HL-60 (cell line): ENCODE data around the gene NUBPL.
"Not testable (repeated sequence)": the region's sequence is repeated elsewhere in the genome, so short reads cannot be mapped to it uniquely, and the experiment has no call there.

Experiments
- DNase-seq, 2 experiments: peaks; one replicate each; pipeline ENCODE4 v3.0.0-alpha.2; 2010 to 2020; ENCODE audit warnings: low read depth in 1 of 2, low spot score in 1 of 2
- H3K27ac ChIP-seq: fragments of 250-450 bp; sonication (Bioruptor Pico); replicated peaks from 2 replicates; pipeline ENCODE4 v1.5.1; 2020; ENCODE audit warnings: mild to moderate bottlenecking, moderate library complexity
- H3K27me3 ChIP-seq: fragments of 250-450 bp; sonication (Bioruptor Pico); 2 replicates; pipeline ENCODE4 v1.5.1; 2021; ENCODE audit warnings: mild to moderate bottlenecking, moderate library complexity; ENCODE audit not compliant: insufficient read depth, poor library complexity, severe bottlenecking
- H3K4me3 ChIP-seq: replicated peaks from 2 replicates; pipeline ENCODE4 v1.5.1; 2011; ENCODE audit warnings: mild to moderate bottlenecking, control low read depth, low read length; ENCODE audit not compliant: insufficient read depth
- GABPA ChIP-seq: IDR thresholded peaks from 2 replicates; pipeline ENCODE4 v1.6.1; 2012; ENCODE audit warnings: low read depth
- POLR2AphosphoS5 ChIP-seq: IDR thresholded peaks from 2 replicates; pipeline ENCODE4 v1.6.1; 2012; ENCODE audit warnings: low read depth
- SPI1 ChIP-seq: IDR thresholded peaks from 2 replicates; pipeline ENCODE4 v1.6.1; 2012; ENCODE audit warnings: low read depth, mild to moderate bottlenecking, borderline replicate concordance
- TF ChIP-seq, protein P1 (sequence below): IDR thresholded peaks from one replicate; pipeline ENCODE4 v1.5.1; 2011; ENCODE audit warnings: low read length, control low read depth, inconsistent platforms; ENCODE audit not compliant: insufficient read depth
- TF ChIP-seq, protein P2 (sequence below): IDR thresholded peaks from 2 replicates; pipeline ENCODE4 v1.6.1; 2012; ENCODE audit warnings: low read depth; ENCODE audit not compliant: insufficient replicate concordance

NUBPL gene

DNA sequence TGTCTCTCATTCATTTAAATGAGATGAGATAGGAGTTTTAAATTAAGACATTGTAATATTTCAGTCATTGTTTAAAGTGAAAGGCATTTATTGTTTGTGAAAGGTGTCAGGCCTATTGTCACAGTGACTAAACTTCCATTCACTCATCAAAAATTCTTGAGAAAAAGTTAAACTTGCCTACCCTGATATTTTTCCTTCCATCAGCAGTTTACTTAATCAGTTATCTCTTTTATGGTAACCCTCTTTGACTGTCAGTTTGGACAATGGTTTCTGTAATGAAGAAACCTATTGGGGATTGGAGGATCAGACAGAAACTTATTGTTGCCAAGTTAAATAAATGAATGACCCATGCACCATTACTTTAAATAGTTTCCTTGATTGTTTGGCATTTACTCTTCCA, 241.6 kb downstream of the NUBPL start:
- Histone ChIP-seq H3K27me3 (no peaks in the 10 kb centered on the region), H3K4me3 (no peak overlapping the region), H3K27ac (no peak overlapping the region)
- TF ChIP-seq SPI1 = no peak
- TF ChIP-seq, protein P1, sequence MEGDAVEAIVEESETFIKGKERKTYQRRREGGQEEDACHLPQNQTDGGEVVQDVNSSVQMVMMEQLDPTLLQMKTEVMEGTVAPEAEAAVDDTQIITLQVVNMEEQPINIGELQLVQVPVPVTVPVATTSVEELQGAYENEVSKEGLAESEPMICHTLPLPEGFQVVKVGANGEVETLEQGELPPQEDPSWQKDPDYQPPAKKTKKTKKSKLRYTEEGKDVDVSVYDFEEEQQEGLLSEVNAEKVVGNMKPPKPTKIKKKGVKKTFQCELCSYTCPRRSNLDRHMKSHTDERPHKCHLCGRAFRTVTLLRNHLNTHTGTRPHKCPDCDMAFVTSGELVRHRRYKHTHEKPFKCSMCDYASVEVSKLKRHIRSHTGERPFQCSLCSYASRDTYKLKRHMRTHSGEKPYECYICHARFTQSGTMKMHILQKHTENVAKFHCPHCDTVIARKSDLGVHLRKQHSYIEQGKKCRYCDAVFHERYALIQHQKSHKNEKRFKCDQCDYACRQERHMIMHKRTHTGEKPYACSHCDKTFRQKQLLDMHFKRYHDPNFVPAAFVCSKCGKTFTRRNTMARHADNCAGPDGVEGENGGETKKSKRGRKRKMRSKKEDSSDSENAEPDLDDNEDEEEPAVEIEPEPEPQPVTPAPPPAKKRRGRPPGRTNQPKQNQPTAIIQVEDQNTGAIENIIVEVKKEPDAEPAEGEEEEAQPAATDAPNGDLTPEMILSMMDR = no peak
- TF ChIP-seq POLR2AphosphoS5 = no peak
- no peak for TF ChIP-seq GABPA
- TF ChIP-seq, protein P2, sequence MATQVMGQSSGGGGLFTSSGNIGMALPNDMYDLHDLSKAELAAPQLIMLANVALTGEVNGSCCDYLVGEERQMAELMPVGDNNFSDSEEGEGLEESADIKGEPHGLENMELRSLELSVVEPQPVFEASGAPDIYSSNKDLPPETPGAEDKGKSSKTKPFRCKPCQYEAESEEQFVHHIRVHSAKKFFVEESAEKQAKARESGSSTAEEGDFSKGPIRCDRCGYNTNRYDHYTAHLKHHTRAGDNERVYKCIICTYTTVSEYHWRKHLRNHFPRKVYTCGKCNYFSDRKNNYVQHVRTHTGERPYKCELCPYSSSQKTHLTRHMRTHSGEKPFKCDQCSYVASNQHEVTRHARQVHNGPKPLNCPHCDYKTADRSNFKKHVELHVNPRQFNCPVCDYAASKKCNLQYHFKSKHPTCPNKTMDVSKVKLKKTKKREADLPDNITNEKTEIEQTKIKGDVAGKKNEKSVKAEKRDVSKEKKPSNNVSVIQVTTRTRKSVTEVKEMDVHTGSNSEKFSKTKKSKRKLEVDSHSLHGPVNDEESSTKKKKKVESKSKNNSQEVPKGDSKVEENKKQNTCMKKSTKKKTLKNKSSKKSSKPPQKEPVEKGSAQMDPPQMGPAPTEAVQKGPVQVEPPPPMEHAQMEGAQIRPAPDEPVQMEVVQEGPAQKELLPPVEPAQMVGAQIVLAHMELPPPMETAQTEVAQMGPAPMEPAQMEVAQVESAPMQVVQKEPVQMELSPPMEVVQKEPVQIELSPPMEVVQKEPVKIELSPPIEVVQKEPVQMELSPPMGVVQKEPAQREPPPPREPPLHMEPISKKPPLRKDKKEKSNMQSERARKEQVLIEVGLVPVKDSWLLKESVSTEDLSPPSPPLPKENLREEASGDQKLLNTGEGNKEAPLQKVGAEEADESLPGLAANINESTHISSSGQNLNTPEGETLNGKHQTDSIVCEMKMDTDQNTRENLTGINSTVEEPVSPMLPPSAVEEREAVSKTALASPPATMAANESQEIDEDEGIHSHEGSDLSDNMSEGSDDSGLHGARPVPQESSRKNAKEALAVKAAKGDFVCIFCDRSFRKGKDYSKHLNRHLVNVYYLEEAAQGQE = no peak
- DNase-seq = no peak

DNA sequence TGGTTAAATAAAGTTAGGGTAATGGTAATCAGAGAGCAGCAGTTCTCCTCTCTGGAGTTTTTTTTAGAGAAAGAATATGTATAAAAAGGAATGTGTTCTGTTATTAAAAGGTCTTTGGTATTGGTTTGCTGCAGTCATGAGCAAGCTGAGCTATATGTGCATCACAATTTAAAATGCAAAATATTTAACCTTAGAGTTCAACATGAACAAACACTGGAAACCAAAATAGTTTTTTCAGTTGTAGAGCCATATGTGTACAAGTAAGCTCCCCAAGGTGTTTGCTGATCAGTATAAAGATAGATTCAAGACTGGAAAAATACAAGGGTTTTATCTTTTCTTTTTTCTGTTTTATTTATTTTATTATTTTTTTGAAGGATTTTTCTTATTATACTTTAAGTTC, 245.0 kb downstream of the NUBPL start:
- H3K4me3 ChIP-seq = no peak overlapping the region
- TF ChIP-seq POLR2AphosphoS5 (no peak), SPI1 (no peak), GABPA (no peak)
- TF ChIP-seq, protein P1 = no peak
- TF ChIP-seq, protein P2 = no peak
- no peak for DNase-seq
- no peaks in the 10 kb centered on the region for H3K27me3 ChIP-seq
- H3K27ac ChIP-seq = no peak overlapping the region

GRCh38 chr14:31811693-31812628, 250.8 kb downstream of the NUBPL start:
- H3K4me3 ChIP-seq, H3K27ac ChIP-seq, DNase-seq, H3K27me3 ChIP-seq: not testable (repeated sequence)

DNA sequence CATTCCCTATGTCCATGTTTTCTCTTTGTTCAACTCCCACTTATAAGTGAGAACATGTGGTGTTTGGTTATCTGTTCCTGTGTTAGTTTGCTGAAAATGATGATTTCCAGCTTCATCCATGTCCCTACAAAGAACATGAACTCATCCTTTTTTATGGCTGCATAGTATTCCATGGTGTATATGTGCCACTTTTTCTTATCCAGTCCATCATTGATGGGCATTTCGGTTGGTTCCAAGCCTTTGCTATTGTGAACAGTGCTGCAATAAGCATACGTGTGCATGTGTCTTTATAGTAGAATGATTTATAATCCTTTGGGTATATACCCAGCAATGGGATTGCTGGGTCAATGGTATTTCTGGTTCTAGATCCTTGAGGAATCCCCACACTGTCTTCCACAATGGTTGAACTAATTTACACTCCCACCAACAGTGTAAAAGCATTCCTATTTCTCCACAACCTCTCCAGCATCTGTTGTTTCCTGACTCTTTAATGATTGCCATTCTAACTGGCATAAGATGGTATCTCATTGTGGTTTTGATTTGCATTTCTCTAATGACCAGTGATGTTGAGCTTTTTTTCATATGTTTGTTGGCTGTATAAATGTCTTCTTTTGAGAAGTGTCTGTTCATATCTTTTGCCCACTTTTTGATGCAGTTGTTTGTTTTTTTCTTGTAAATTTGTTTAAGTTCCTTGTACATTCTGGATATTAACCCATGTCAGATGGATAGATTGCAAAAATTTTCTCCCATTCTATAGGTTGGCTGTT, 252.7 kb downstream of the NUBPL start:
- not testable (repeated sequence) for H3K27ac ChIP-seq, H3K27me3 ChIP-seq, H3K4me3 ChIP-seq, DNase-seq
